Measurements from ENCODE around the gene CDH23. TPM values are rescaled to one million over a fixed set of nuclear protein-coding genes. Genes with fewer than 3 reads are reported as not detected.
A peak's percentile ranks its signal among the peaks of the same experiment; 100 is the strongest.

The CDH23 gene
- total RNA-seq, 1 experiment from 2014 or later, result 0.02 TPM

- H3K4me1 ChIP-seq, result no peaks in the 10 kb centered on the region
- no peak for DNase-seq
- no peak overlapping the region for H3K27ac ChIP-seq
- no peaks in the 10 kb centered on the region for H3K9me3 ChIP-seq (replicated peaks)
- no peak overlapping the region for H3K4me3 ChIP-seq
- H3K27me3 ChIP-seq, result no peaks in the 10 kb centered on the region
- H3K36me3 ChIP-seq, result no peaks in the 10 kb centered on the region
Measured at GRCh38 chr10:71694567-71694968, 297.8 kb downstream of the CDH23 start.

- Histone ChIP-seq H3K4me1 (no peaks in the 10 kb centered on the region), H3K27ac (no peak overlapping the region), H3K36me3 (no peaks in the 10 kb centered on the region), H3K27me3 (no peaks in the 10 kb centered on the region), H3K9me3 (replicated peaks) (no peaks in the 10 kb centered on the region), H3K4me3 (no peak overlapping the region)
- DNase-seq, result no peak
Measured at GRCh38 chr10:71695502-71696476, 299.1 kb downstream of the CDH23 start.

- DNase-seq, result peak; percentile 48 to 73
- H3K36me3 ChIP-seq, result no peaks in the 10 kb centered on the region
- no peaks in the 10 kb centered on the region for H3K9me3 ChIP-seq (replicated peaks)
- no peaks in the 10 kb centered on the region for H3K4me1 ChIP-seq
- H3K4me3 ChIP-seq, result no peak overlapping the region
- no peak overlapping the region for H3K27ac ChIP-seq
- H3K27me3 ChIP-seq, result no peaks in the 10 kb centered on the region
Measured at GRCh38 chr10:71696628-71697326, 300.1 kb downstream of the CDH23 start.

GRCh38 chr10:71697938-71698709, 301.4 kb downstream of the CDH23 start:
- Histone ChIP-seq H3K27ac (no peak overlapping the region), H3K4me3 (no peak overlapping the region), H3K9me3 (replicated peaks) (no peaks in the 10 kb centered on the region), H3K36me3 (no peaks in the 10 kb centered on the region), H3K27me3 (no peaks in the 10 kb centered on the region), H3K4me1 (no peaks in the 10 kb centered on the region)
- DNase-seq, result no peak

DNA sequence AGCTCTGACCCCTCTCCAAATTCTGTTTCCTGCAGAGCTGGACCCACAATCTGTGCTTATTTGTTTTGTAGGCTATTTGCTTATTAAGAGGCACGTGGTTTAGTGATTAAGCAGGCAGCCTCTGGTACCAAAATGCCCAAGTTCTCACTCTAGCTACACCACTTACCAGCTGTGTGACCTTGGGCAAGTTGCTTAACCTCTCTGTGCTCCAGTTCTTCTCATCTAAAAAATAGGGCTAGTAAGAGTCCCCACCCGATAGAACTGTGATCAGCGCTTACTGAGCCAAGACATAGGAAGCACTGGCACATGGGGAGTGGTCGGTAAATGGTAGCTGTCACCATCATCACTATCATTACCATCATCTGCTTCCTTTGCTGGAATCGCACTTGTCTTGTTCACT, 302.0 kb downstream of the CDH23 start:
- Histone ChIP-seq H3K27ac (no peak overlapping the region), H3K9me3 (replicated peaks) (no peaks in the 10 kb centered on the region), H3K4me1 (no peaks in the 10 kb centered on the region), H3K36me3 (no peaks in the 10 kb centered on the region), H3K27me3 (no peaks in the 10 kb centered on the region), H3K4me3 (no peak overlapping the region)
- no peak for DNase-seq

DNA sequence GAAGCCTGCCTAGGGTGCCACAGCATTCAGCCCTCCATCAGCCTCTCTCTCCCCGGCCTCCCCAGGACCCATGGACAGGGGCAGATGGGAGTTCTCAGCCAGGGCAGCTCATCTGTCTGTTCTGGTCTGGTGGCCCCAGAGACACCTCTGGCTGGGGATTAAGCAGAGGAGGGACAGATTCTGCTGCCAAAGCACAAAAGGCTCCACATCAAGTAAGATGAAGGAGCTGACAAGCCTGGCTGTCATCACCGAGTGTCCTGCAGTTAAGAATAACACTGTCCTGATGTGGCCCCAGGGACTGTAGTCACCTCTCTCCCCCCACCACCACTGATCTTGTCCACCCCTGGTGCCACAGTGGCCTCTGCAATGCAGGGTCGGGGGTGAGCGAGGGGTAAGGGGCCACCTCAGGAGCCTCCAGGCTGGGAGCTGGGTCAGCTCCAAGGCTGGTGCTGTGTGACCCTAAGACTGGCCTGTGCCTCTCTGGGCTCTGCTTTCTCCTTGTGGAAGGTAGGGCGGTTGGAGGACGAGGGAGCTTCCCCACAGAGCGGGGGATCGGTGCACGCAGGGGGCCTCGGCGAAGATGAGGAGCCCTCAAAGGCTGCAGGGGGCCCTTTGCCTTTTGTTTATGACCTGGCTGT, 304.1 kb downstream of the CDH23 start:
- H3K36me3 ChIP-seq, result no peaks in the 10 kb centered on the region
- H3K9me3 ChIP-seq (replicated peaks), result no peaks in the 10 kb centered on the region
- H3K27ac ChIP-seq, result no peak overlapping the region
- DNase-seq, result no peak
- no peaks in the 10 kb centered on the region for H3K27me3 ChIP-seq
- no peaks in the 10 kb centered on the region for H3K4me1 ChIP-seq
- H3K4me3 ChIP-seq, result no peak overlapping the region

GRCh38 chr10:71701496-71702132, 304.9 kb downstream of the CDH23 start:
- Histone ChIP-seq H3K4me1 (no peaks in the 10 kb centered on the region), H3K4me3 (no peak overlapping the region), H3K9me3 (replicated peaks) (no peaks in the 10 kb centered on the region), H3K27me3 (no peaks in the 10 kb centered on the region), H3K27ac (no peak overlapping the region), H3K36me3 (no peaks in the 10 kb centered on the region)
- no peak for DNase-seq

DNA sequence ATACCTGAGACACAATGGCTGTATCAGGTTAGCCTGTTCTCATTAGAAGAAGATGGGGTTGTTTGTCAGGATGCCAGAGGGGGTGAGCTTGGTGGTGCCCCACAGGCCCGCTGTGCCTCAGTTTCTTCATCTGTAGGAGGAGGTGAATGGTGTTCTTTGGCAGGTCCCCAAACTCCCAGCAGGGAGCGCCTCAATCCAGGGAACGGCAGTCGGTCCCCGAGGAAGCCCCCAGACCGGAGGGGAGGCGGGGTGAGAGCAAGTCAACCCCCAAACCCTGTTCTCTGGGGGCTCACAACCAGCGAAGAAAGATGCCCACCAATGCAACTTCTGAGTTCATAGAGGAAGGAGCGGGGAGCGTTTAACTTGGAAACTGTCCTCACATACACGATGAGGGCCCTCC, 306.9 kb downstream of the CDH23 start:
- H3K4me3 ChIP-seq, result no peak overlapping the region
- no peak overlapping the region for H3K27ac ChIP-seq
- no peaks in the 10 kb centered on the region for H3K4me1 ChIP-seq
- H3K9me3 ChIP-seq (replicated peaks), result no peaks in the 10 kb centered on the region
- no peaks in the 10 kb centered on the region for H3K36me3 ChIP-seq
- H3K27me3 ChIP-seq, result no peaks in the 10 kb centered on the region
- DNase-seq, result no peak

GRCh38 chr10:71704816-71705215, 308.1 kb downstream of the CDH23 start:
- Histone ChIP-seq H3K4me3 (no peak overlapping the region), H3K36me3 (no peaks in the 10 kb centered on the region), H3K27me3 (no peaks in the 10 kb centered on the region), H3K4me1 (no peaks in the 10 kb centered on the region), H3K9me3 (replicated peaks) (no peaks in the 10 kb centered on the region), H3K27ac (no peak overlapping the region)
- DNase-seq, result no peak

GRCh38 chr10:71705582-71705981, 308.9 kb downstream of the CDH23 start:
- peak in 1 of 2 experiments; percentile 23 for DNase-seq
- Histone ChIP-seq H3K4me3 (no peak overlapping the region), H3K9me3 (replicated peaks) (no peaks in the 10 kb centered on the region), H3K27ac (no peak overlapping the region), H3K27me3 (no peaks in the 10 kb centered on the region), H3K4me1 (no peaks in the 10 kb centered on the region), H3K36me3 (no peaks in the 10 kb centered on the region)

DNA sequence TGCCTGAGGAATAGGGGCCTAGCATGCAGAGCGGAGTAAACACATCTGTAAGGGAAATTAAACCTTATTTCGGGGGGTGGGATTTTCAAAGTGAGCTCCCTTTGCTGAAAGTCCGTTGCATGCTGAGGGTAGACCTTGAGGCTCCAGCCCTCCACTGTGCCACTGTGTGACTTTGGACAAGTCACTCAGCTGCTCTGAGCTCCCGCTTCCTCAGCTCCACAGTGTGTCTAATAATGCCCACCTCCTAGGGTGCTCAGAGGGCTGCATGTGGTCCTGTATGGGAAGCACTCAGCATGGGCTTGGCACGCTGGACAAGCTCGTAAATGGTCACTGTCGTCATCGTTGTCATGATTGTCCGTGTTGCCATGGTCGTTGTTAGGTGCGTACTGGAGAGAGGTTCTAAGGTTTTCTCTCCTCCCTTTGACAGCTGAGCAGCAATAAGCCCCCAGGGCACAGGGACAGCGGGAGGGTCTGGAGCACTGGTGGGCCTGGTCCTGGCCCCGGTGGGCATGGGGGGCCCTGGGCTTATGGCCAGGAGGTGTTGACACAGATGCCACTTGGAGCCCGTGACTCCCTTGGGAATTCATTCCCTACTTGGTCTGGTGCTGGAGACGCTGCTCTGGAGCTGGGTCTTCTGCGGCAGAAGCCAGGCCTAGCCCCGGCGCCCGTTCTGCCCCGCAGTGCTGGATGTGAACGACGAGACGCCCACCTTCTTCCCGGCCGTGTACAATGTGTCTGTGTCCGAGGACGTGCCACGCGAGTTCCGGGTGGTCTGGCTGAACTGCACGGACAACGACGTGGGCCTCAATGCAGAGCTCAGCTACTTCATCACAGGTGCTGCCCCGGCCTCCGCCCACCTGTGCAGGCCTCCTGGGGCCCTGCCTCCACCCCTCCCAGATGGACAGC, 309.7 kb downstream of the CDH23 start:
- H3K4me3 ChIP-seq, result no peak overlapping the region
- H3K27ac ChIP-seq, result no peak overlapping the region
- no peaks in the 10 kb centered on the region for H3K9me3 ChIP-seq (replicated peaks)
- H3K27me3 ChIP-seq, result no peaks in the 10 kb centered on the region
- no peaks in the 10 kb centered on the region for H3K4me1 ChIP-seq
- DNase-seq, result no peak
- H3K36me3 ChIP-seq, result no peaks in the 10 kb centered on the region

- H3K9me3 ChIP-seq (replicated peaks), result no peaks in the 10 kb centered on the region
- DNase-seq, result no peak
- H3K4me3 ChIP-seq, result no peak overlapping the region
- no peaks in the 10 kb centered on the region for H3K27me3 ChIP-seq
- no peaks in the 10 kb centered on the region for H3K4me1 ChIP-seq
- no peak overlapping the region for H3K27ac ChIP-seq
- no peaks in the 10 kb centered on the region for H3K36me3 ChIP-seq
Measured at GRCh38 chr10:71707240-71707789, 310.6 kb downstream of the CDH23 start.

- peak; percentile 42 to 62 for DNase-seq
- H3K27me3 ChIP-seq, result no peaks in the 10 kb centered on the region
- no peak overlapping the region for H3K4me3 ChIP-seq
- no peaks in the 10 kb centered on the region for H3K36me3 ChIP-seq
- H3K4me1 ChIP-seq, result peaks cover 2% of the 10 kb centered on the region; the same call in 1 of the 2 replicates
- H3K9me3 ChIP-seq (replicated peaks), result no peaks in the 10 kb centered on the region
- no peak overlapping the region for H3K27ac ChIP-seq
Measured at GRCh38 chr10:71708301-71708703, 311.6 kb downstream of the CDH23 start.
